Activated T-cell treated with anti-CD3 and anti-CD28 coated beads, Interleukin-2, amount 50 U/mL, for 24 hours (primary cell): ENCODE results near the gene RGP1.

Experiments
- DNase-seq: peaks from one replicate; pipeline ENCODE4 v3.0.0-alpha.2; 2020
- H3K27ac Mint-ChIP-seq: 2 replicates; pipeline ENCODE4 v1.8.0; 2020; ENCODE audit warnings: mild to moderate bottlenecking, mixed read lengths
- H3K27me3 Mint-ChIP-seq: 2 replicates; pipeline ENCODE4 v1.8.0; 2020; ENCODE audit warnings: mixed read lengths
- H3K36me3 Mint-ChIP-seq: 2 replicates; pipeline ENCODE4 v1.8.0; 2020; ENCODE audit warnings: low read depth, mixed read lengths
- H3K4me1 Mint-ChIP-seq: 2 replicates; pipeline ENCODE4 v1.8.0; 2020; ENCODE audit warnings: low read depth, mixed read lengths
- H3K4me3 Mint-ChIP-seq: 2 replicates; pipeline ENCODE4 v1.8.0; 2020; ENCODE audit warnings: mild to moderate bottlenecking, moderate library complexity, mixed read lengths
- H3K9me3 Mint-ChIP-seq: 2 replicates; pipeline ENCODE4 v1.8.0; 2020; ENCODE audit warnings: mixed read lengths

The RGP1 gene

GRCh38 chr9:35714123-35714522 lies 35.0 kb upstream of the RGP1 start:
- peaks cover 90% of the 10 kb centered on the region for H3K36me3 Mint-ChIP-seq
- no peaks in the 10 kb centered on the region for H3K27me3 Mint-ChIP-seq
- DNase-seq, result no peak
- peak overlapping the region; percentile 44 for H3K27ac Mint-ChIP-seq
- no peaks in the 10 kb centered on the region for H3K9me3 Mint-ChIP-seq
- H3K4me1 Mint-ChIP-seq, result peaks cover 7% of the 10 kb centered on the region
- H3K4me3 Mint-ChIP-seq, result no peak overlapping the region

GRCh38 chr9:35714579-35715252 lies 34.4 kb upstream of the RGP1 start:
- H3K36me3 Mint-ChIP-seq, result peaks cover 96% of the 10 kb centered on the region
- no peak overlapping the region for H3K4me3 Mint-ChIP-seq
- H3K27me3 Mint-ChIP-seq, result no peaks in the 10 kb centered on the region
- peaks cover 7% of the 10 kb centered on the region for H3K4me1 Mint-ChIP-seq
- peak overlapping the region; percentile 42 for H3K27ac Mint-ChIP-seq
- DNase-seq, result no peak
- no peaks in the 10 kb centered on the region for H3K9me3 Mint-ChIP-seq

- no peaks in the 10 kb centered on the region for H3K9me3 Mint-ChIP-seq
- no peaks in the 10 kb centered on the region for H3K27me3 Mint-ChIP-seq
- no peak for DNase-seq
- H3K4me3 Mint-ChIP-seq, result no peak overlapping the region
- H3K27ac Mint-ChIP-seq, result peak overlapping the region; percentile 70
- H3K36me3 Mint-ChIP-seq, result peaks cover 100% of the 10 kb centered on the region
- H3K4me1 Mint-ChIP-seq, result peaks cover 7% of the 10 kb centered on the region
Measured at GRCh38 chr9:35716230-35716629, 32.9 kb upstream of the RGP1 start.

GRCh38 chr9:35717132-35717870 lies 31.8 kb upstream of the RGP1 start:
- peaks cover 100% of the 10 kb centered on the region for H3K36me3 Mint-ChIP-seq
- H3K4me1 Mint-ChIP-seq, result peaks cover under 1% of the 10 kb centered on the region
- H3K27me3 Mint-ChIP-seq, result no peaks in the 10 kb centered on the region
- H3K27ac Mint-ChIP-seq, result peak overlapping the region; percentile 16
- H3K9me3 Mint-ChIP-seq, result no peaks in the 10 kb centered on the region
- H3K4me3 Mint-ChIP-seq, result no peak overlapping the region
- no peak for DNase-seq

GRCh38 chr9:35718721-35719511 lies 30.2 kb upstream of the RGP1 start:
- no peak overlapping the region for H3K27ac Mint-ChIP-seq
- no peaks in the 10 kb centered on the region for H3K9me3 Mint-ChIP-seq
- no peak overlapping the region for H3K4me3 Mint-ChIP-seq
- peaks cover 100% of the 10 kb centered on the region for H3K36me3 Mint-ChIP-seq
- H3K27me3 Mint-ChIP-seq, result no peaks in the 10 kb centered on the region
- H3K4me1 Mint-ChIP-seq, result no peaks in the 10 kb centered on the region
- peak; percentile 17 for DNase-seq

- Mint-ChIP-seq H3K4me1 (no peaks in the 10 kb centered on the region), H3K27me3 (no peaks in the 10 kb centered on the region), H3K36me3 (peaks cover 100% of the 10 kb centered on the region), H3K27ac (no peak overlapping the region), H3K4me3 (no peak overlapping the region), H3K9me3 (no peaks in the 10 kb centered on the region)
- no peak for DNase-seq
Measured at GRCh38 chr9:35719546-35719945, 29.5 kb upstream of the RGP1 start.

GRCh38 chr9:35723426-35723825 lies 25.7 kb upstream of the RGP1 start:
- Mint-ChIP-seq H3K36me3 (peaks cover 86% of the 10 kb centered on the region), H3K9me3 (no peaks in the 10 kb centered on the region), H3K4me1 (no peaks in the 10 kb centered on the region), H3K4me3 (no peak overlapping the region), H3K27me3 (no peaks in the 10 kb centered on the region), H3K27ac (peak overlapping the region; percentile 57)
- DNase-seq, result no peak

- H3K9me3 Mint-ChIP-seq, result no peaks in the 10 kb centered on the region
Measured at GRCh38 chr9:35723908-35724307, 25.2 kb upstream of the RGP1 start.

GRCh38 chr9:35725362-35725761 lies 23.7 kb upstream of the RGP1 start:
- Mint-ChIP-seq H3K36me3 (peaks cover 70% of the 10 kb centered on the region), H3K4me3 (no peak overlapping the region), H3K27me3 (no peaks in the 10 kb centered on the region), H3K4me1 (no peaks in the 10 kb centered on the region), H3K9me3 (no peaks in the 10 kb centered on the region), H3K27ac (no peak overlapping the region)
- no peak for DNase-seq

More at GRCh38 chr9:35723908-35724307, 25.2 kb upstream of the RGP1 start:
- no peak for DNase-seq
- H3K27me3 Mint-ChIP-seq, result no peaks in the 10 kb centered on the region
- no peak overlapping the region for H3K27ac Mint-ChIP-seq
- H3K4me3 Mint-ChIP-seq, result no peak overlapping the region
- H3K36me3 Mint-ChIP-seq, result peaks cover 81% of the 10 kb centered on the region
- no peaks in the 10 kb centered on the region for H3K4me1 Mint-ChIP-seq

GRCh38 chr9:35726931-35727330 lies 22.2 kb upstream of the RGP1 start:
- Mint-ChIP-seq H3K27ac (no peak overlapping the region), H3K27me3 (no peaks in the 10 kb centered on the region)
- peak; percentile 54 for DNase-seq

GRCh38 chr9:35727676-35728040 lies 21.4 kb upstream of the RGP1 start:
- Mint-ChIP-seq H3K4me3 (no peak overlapping the region), H3K4me1 (peaks cover under 1% of the 10 kb centered on the region), H3K27ac (no peak overlapping the region)

More at GRCh38 chr9:35726931-35727330, 22.2 kb upstream of the RGP1 start:
- no peaks in the 10 kb centered on the region for H3K9me3 Mint-ChIP-seq
- no peaks in the 10 kb centered on the region for H3K4me1 Mint-ChIP-seq
- H3K4me3 Mint-ChIP-seq, result no peak overlapping the region
- H3K36me3 Mint-ChIP-seq, result peaks cover 65% of the 10 kb centered on the region

GRCh38 chr9:35728041-35728971 lies 20.8 kb upstream of the RGP1 start:
- peak; percentile 56 for DNase-seq
- H3K4me1 Mint-ChIP-seq, result peaks cover 7% of the 10 kb centered on the region
- H3K36me3 Mint-ChIP-seq, result peaks cover 63% of the 10 kb centered on the region
- H3K27me3 Mint-ChIP-seq, result no peaks in the 10 kb centered on the region
- H3K27ac Mint-ChIP-seq, result no peak overlapping the region
- H3K9me3 Mint-ChIP-seq, result no peaks in the 10 kb centered on the region
- no peak overlapping the region for H3K4me3 Mint-ChIP-seq

More at GRCh38 chr9:35727676-35728040, 21.4 kb upstream of the RGP1 start:
- no peak for DNase-seq
- Mint-ChIP-seq H3K9me3 (no peaks in the 10 kb centered on the region), H3K27me3 (no peaks in the 10 kb centered on the region), H3K36me3 (peaks cover 63% of the 10 kb centered on the region)

- no peaks in the 10 kb centered on the region for H3K27me3 Mint-ChIP-seq
- no peak overlapping the region for H3K27ac Mint-ChIP-seq
- H3K4me1 Mint-ChIP-seq, result peaks cover 15% of the 10 kb centered on the region
- H3K9me3 Mint-ChIP-seq, result no peaks in the 10 kb centered on the region
- peaks cover 57% of the 10 kb centered on the region for H3K36me3 Mint-ChIP-seq
- DNase-seq, result no peak
- H3K4me3 Mint-ChIP-seq, result no peak overlapping the region
Measured at GRCh38 chr9:35729101-35729500, 20.0 kb upstream of the RGP1 start.
